Measurements from ENCODE around the gene AVP. TPM values are rescaled to one million over a fixed set of nuclear protein-coding genes. Genes with fewer than 3 reads are reported as not detected.

AVP gene
- total and polyA plus RNA-seq, 2 of the 13 experiments (the other 11 are each of a cell fraction or from before 2014, with no cell fraction given) = 0.12 TPM; not detected in 1

GRCh38 chr20:3106658-3107463 is 22.3 kb upstream of the AVP start (continued):
- no peak for TF ChIP-seq ZNF790 (CRISPR knock-in tag; IDR thresholded peaks at IDR 0.05; ENCODE audit: borderline replicate concordance)
- no peak for TF ChIP-seq CREB3 (CRISPR knock-in tag; IDR thresholded peaks at IDR 0.05)
- no peak for TF ChIP-seq FIP1L1 (IDR thresholded peaks at IDR 0.05; ENCODE audit: borderline replicate concordance, insufficient read depth, low read depth, low read length)

DNA sequence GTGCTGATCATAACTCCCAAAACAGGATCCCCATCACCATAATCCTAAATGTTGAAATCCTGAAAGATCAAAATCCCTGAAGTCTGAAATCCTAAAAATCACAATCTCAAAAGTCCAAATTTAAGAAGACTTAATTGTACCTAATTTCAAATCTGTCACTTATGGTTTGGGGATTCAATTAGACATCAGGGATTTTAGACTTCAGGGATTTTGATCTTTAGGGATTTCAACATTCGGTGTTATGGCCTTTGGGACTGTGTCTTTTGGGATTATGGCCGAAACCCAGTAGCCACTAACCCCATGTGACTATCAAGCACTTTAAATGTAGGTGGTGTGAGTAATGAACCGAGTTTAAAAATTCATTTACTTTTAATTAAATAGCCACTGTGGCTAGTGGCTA is 21.7 kb upstream of the AVP start:
- intact Hi-C loops (cut with micrococcal nuclease; ENCODE audit: unreplicated experiment) (no loop called here), in situ Hi-C loops (cut with HindIII; ENCODE audit: extremely low pct_ligation_motif_present, low pct_unique_long_range_greater_than_20kb) (no loop called here)
- H3K9ac ChIP-seq (ENCODE audit: insufficient read depth, low read depth, low read length) = no peak overlapping the region
- no peak overlapping the region for H2AFZ ChIP-seq (ENCODE audit: low read length)
- H4K20me1 ChIP-seq (ENCODE audit: insufficient read depth, low read length) = no peaks in the 10 kb centered on the region
- no peaks in the 10 kb centered on the region for H3K9me3 ChIP-seq (ENCODE audit: low read length)
- no peaks in the 10 kb centered on the region for H3K79me2 ChIP-seq (ENCODE audit: insufficient read depth, low read length)
- ATAC-seq (no peak), FAIRE-seq (no peak), DNase-seq (ENCODE audit: low spot score) (no peak)
- H3K27ac ChIP-seq (ENCODE audit: extremely low read length, insufficient read depth, low read length) = peak overlapping the region; percentile 56
- no peaks in the 10 kb centered on the region for H3K27me3 ChIP-seq (ENCODE audit: control insufficient read depth in 1 of 2, insufficient read depth in 2 of 2, low read length in 2 of 2)
- no peak overlapping the region for H3K4me3 ChIP-seq (replicated peaks in 1 of 3; ENCODE audit: insufficient read depth in 1 of 3, low read depth in 2 of 3, low read length in 3 of 3)
- H3K4me1 ChIP-seq (ENCODE audit: insufficient read depth, low read length) = peaks cover 64% of the 10 kb centered on the region
- H3K36me3 ChIP-seq (replicated peaks in 1 of 2; ENCODE audit: control insufficient read depth in 1 of 2, insufficient read depth in 2 of 2, low read length in 2 of 2) = peaks cover 0 to 7% of the 10 kb centered on the region in 2 experiments; a peak in 2 of 5 replicates
- POLR2A ChIA-PET = interaction anchor here (0.7 kb wide), 1 partner anchor 17 kb away, joined by 3 read pairs; no protein-coding TSS in a partner anchor
- 99% methylated on average over 3 of the region's 3 CpGs for WGBS (ENCODE audit: low lambda C conversion rate)
- BruUV-seq (replicated peaks) = no TSS peak
- no peak overlapping the region for H3K4me2 ChIP-seq (ENCODE audit: low read depth, low read length)
- TF ChIP-seq, protein P1, sequence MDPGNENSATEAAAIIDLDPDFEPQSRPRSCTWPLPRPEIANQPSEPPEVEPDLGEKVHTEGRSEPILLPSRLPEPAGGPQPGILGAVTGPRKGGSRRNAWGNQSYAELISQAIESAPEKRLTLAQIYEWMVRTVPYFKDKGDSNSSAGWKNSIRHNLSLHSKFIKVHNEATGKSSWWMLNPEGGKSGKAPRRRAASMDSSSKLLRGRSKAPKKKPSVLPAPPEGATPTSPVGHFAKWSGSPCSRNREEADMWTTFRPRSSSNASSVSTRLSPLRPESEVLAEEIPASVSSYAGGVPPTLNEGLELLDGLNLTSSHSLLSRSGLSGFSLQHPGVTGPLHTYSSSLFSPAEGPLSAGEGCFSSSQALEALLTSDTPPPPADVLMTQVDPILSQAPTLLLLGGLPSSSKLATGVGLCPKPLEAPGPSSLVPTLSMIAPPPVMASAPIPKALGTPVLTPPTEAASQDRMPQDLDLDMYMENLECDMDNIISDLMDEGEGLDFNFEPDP (CRISPR knock-in tag; conservative IDR thresholded peaks at IDR 0.05) = 0 out of 2 replicates have a peak, but pooled peaks have one; percentile 61
- TF ChIP-seq ZNF709 (CRISPR knock-in tag; IDR thresholded peaks at IDR 0.05) (0 out of 2 replicates have a peak, but pooled peaks have one; percentile 49), ZNF543 (CRISPR knock-in tag; IDR thresholded peaks at IDR 0.05) (peak; percentile 60; the same call in 1 of the 2 replicates), GTF3A (CRISPR knock-in tag; conservative IDR thresholded peaks at IDR 0.05) (0 out of 2 replicates have a peak, but pooled peaks have one; percentile 45), ZBTB46 (CRISPR knock-in tag; IDR thresholded peaks at IDR 0.05; ENCODE audit: borderline replicate concordance) (0 out of 2 replicates have a peak, but pooled peaks have one; percentile 64), ZKSCAN1 (IDR thresholded peaks at IDR 0.05; ENCODE audit: low read length) (no peak), ZNF761 (CRISPR knock-in tag; conservative IDR thresholded peaks at IDR 0.05) (peak; percentile 58; the same call in 1 of the 2 replicates), ZXDC (CRISPR knock-in tag; IDR thresholded peaks at IDR 0.05) (no peak)
- TF ChIP-seq, protein P2, sequence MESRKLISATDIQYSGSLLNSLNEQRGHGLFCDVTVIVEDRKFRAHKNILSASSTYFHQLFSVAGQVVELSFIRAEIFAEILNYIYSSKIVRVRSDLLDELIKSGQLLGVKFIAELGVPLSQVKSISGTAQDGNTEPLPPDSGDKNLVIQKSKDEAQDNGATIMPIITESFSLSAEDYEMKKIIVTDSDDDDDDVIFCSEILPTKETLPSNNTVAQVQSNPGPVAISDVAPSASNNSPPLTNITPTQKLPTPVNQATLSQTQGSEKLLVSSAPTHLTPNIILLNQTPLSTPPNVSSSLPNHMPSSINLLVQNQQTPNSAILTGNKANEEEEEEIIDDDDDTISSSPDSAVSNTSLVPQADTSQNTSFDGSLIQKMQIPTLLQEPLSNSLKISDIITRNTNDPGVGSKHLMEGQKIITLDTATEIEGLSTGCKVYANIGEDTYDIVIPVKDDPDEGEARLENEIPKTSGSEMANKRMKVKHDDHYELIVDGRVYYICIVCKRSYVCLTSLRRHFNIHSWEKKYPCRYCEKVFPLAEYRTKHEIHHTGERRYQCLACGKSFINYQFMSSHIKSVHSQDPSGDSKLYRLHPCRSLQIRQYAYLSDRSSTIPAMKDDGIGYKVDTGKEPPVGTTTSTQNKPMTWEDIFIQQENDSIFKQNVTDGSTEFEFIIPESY (CRISPR knock-in tag; IDR thresholded peaks at IDR 0.05) = no peak
- CTCF ChIA-PET (ENCODE audit: low intra/inter-chr PET ratio, low total read pairs) = no interaction called here

Measured in HepG2 (cell line).